GM19035 (cell line): ENCODE data around the gene WFDC9.
"Not testable (repeated sequence)": the region's sequence is repeated elsewhere in the genome, so short reads cannot be mapped to it uniquely, and the experiment has no call there.

Source experiments
- ATAC-seq: cut with Tn5 transposase; IDR thresholded peaks from one replicate; pipeline ENCODE4 v1.9.1; 2021; ENCODE audit not compliant: unreplicated experiment

Gene WFDC9

DNA sequence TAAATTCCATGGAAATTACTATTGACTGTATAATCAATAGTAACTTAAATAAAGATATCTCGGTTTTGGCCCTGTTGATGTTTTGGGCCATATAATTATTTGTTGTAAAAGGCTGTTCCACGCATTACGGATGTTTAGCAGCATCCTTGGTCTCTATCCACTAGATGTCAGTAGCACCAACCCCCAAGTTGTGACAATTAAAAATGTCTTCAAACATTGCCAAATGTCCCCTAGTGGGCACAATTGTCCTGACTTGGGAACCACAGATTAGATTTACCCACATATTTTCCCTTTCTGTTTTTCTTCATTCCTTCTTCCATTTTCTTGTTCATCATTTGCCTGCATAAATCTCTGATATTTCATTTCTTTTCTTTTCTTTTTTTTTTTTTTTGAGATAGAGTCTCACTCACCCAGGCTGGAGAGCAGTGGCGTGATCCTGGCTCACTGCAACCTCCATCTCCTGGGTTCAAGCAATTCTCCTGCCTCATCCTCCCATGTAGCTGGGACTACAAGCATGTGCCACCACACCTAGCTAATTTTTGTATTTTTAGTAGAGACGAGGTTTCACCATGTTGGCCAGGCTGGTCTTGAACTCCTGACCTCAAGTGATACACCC is 38.4 kb downstream of the WFDC9 start:
- ATAC-seq: no peak

DNA sequence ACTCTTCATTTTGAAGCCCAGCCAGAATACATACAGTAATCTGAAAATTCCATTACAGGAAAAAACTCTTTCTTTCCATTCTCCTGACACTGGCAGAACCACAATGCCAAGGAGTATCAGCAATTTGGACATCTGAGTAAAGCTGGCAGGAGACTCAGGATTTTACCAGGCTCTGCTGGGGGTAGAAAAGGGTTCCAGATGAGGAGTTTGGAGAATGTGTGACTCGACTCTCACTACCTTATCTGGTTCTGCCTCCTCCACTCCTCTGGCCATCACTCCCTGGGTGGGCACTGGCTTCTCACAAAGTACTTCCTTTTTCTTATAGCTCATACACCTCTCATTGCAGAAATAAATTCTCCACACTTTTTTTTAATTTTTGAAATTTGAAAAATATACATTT is 41.4 kb downstream of the WFDC9 start:
- ATAC-seq: no peak

DNA sequence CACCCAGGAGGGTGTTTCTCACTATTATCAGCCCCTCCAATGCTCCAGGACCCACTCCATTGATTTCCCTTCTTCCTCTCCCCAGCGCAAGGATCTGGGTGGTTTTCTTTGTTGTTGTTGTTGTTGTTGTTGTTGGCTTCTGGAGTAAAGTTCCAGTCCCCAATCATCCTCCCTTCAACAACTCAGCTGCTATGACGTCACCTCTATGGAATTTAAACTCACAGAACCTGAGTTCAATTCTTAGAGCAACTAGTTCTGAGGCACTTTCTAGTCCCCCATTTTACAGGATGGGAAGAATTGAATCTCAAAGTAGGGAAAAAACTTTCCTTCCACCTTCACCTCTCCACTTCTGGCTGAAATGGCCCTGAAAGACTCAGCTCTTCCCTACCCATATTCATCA is 42.3 kb downstream of the WFDC9 start:
- no peak for ATAC-seq

DNA sequence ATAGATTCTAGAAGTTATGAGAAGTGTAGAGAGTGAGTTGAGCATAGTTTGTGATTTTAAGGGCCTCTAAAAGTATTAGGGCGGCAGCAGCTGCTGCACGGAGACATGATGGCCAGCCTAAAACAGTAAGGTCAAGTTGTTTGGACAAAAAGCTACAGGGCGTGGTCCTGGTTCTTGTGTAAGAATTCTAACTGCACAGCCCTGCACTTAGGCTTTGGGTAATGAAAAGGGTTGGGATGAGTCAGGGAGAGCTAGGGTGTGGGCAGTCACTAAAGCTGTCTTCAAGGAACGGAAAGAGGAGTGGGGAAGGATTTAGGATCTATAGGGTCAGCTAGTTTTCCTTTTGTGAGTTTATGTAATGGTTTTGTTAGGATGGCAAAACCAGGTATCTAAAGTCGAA is 45.1 kb downstream of the WFDC9 start:
- ATAC-seq: not testable (repeated sequence)

DNA sequence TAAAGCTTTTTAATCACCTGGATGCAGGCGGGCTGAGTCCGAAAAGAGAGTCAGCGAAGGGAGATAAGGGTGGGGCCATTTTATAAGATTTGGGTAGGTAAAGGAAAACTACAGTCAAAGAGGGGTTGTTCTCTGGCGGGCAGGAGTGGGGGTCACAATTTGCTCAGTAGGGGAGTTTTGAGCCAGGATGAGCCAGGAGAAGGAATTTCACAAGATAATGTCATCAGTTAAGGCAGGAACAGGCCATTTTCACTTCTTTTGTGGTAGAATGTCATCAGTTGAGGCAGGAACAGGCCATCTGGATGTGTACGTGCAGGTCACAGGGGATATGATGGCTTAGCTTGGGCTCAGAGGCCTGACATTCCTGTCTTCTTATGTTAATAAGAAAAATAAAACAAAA is 46.8 kb downstream of the WFDC9 start:
- not testable (repeated sequence) for ATAC-seq

DNA sequence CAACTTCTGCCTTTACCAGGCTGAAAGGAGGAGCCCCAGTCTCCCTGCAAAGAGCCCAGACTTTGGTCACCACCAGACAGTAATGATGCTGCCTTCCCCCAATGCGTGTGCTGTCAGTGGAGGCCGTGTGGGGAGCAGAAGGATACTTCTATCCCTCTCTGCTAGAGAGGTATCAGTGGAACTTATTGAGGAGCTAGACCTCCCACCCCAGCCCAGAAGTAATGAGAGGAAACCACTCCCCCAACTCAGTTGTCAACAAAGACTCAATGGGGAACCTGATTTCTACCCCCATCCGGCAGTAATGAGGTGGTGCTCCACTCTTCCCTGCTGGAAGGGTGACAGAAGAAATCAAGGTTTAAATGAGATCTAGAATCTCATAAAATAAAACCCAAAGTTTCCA is 47.6 kb downstream of the WFDC9 start:
- ATAC-seq: no peak

DNA sequence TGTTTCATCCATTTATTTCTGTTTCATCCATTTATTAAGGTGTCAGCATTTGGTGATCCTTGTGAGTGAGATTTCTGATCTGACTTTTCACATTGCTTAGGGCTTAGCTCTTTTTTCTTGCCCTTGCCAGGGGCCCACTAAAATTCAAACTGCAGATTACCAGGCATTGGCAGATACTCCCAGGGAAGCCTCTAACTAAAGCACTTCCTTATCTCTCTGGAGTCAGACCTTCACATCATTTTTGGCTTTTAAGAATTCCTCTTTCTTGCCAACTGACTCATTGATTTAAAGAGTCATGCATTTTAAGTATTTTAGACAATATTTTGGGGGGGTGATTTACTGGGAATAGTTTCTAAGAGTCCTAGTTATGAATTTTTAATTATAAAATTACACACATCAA is 49.4 kb downstream of the WFDC9 start:
- ATAC-seq: no peak

DNA sequence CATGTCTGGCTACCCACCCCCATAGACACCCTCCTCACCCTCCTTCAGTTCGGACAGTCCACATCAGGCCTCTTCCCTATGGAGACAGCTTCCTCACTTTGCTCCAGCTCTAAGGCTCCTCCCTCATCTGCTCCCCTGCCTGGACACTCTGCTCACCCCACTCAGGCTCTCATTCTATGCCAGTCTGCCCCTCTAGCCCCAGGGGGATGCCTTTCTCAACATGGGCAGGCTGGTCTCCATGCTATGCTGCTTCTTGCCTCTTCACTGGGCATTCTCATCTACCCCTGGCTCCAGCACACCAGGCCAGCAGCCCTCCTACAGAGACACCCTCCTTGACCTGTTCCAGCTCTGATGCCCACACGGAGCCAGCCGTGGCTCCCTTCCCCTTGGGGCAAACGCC is 51.9 kb downstream of the WFDC9 start, which contains the start of gene WFDC8:
Gene WFDC8, minus strand, starts transcription at position 101 of the 400 bp plus-strand sequence. Its CDS starts 37 bp downstream, at position 64.
- no peak for ATAC-seq

DNA sequence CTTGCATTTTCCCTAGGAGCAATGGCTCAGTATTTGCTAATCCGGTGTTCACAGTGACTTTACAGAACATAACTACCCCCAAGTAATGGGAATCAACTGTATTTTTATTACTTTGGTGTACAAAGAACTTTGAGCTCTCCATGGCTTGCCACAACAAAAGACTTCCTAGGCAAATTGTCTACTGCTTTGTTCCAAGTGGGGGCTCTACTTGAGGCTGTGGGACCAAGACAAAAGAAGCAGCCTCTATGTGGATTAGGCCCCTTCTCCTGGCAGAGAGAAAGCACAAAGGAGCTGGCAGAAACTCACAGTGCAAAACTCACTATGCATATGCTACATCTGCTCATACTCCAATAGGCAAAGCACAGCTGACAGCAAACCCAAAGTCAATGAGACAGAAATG is 52.9 kb downstream of the WFDC9 start:
- no peak for ATAC-seq

DNA sequence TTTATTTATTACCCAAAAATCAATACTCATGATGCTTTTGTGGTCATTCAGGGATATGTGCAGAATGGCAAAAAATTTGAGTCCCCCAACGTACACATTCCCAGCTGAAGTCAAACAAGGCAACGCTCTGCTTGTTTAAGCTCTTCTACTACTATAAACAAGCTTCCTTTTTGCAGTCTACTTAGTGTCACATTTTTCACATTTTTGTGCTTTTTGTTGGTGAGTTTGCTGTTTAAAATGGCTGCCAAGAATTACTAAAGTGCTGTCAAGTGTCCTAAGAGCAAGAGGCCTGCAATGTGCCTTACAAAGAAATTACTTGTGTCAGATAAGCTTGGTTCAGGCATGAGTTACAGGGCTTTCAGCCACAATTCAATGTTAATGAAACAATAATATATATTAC is 54.1 kb downstream of the WFDC9 start:
- no peak for ATAC-seq

DNA sequence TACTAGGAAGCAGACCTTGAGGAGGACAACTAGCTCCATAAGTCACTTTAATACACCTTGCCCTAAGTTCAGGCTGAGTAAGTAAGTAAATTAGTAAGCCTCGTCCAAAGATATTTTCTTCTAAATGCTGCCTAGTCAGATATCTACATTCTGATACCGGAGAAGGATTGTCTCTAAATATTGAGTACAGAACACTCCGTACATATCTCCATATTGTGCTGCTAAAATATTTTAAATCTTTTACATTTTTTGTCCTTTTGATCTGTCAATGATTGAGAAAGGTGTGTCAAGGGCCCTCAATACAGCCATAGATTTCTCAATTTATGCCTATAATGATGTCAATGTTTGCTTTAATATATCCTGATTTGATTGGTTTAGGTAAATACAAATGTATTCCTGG is 55.2 kb downstream of the WFDC9 start:
- no peak for ATAC-seq

DNA sequence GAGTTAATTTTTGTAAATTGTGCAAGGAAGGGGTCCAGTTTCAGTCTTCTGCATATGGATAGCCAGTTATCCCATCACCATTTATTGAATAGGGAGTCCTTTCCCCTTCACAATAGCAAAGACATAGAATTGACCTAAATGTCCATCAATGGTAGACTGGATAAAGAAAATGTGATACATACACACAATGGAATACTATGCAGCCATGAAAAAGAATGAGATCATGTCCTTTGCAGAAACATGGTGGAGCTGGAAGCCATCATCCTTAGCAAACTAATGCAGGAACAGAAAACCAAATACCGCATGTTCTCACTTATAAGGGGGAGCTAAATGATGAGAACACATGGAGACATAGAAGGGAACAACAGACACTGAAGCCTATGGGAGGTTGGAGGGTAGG is 61.4 kb downstream of the WFDC9 start:
- not testable (repeated sequence) for ATAC-seq

DNA sequence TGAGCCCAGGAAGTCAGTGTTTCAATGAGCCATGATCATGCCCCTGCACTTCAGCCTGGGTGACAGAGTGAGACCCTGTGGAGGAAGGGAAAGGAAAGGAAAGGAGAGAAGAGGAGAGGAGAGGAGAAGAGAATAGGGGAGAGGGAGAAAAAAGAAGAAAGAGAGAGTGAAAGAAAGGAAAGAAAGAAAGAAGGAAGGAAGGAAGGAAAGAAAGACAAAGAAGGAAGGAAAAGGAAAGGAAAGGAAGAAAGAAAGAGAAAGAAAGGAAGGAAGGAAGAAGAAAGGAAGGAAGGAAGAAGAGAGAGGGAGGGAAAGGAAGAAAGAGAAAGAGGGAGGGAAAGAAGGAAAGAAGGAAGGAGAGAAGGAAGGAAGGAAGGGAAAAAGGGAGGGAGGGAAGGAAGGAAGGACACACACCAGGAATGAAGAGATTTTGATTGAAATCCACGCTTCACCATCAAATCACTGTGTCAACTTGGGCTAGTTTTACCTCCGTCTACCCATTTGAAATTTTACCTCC is 66.3 kb downstream of the WFDC9 start:
- ATAC-seq: no peak
